HL-60 (cell line): ENCODE results near the gene MMP3.

Experiments used
- DNase-seq, 2 experiments: peaks; one replicate each; pipeline ENCODE4 v3.0.0-alpha.2; 2010 to 2020; ENCODE audit warnings: low read depth in 1 of 2, low spot score in 1 of 2
- H3K27ac ChIP-seq: fragments of 250-450 bp; sonication (Bioruptor Pico); replicated peaks from 2 replicates; pipeline ENCODE4 v1.5.1; 2020; ENCODE audit warnings: mild to moderate bottlenecking, moderate library complexity
- H3K27me3 ChIP-seq: fragments of 250-450 bp; sonication (Bioruptor Pico); 2 replicates; pipeline ENCODE4 v1.5.1; 2021; ENCODE audit warnings: mild to moderate bottlenecking, moderate library complexity; ENCODE audit not compliant: insufficient read depth, poor library complexity, severe bottlenecking
- H3K4me3 ChIP-seq: replicated peaks from 2 replicates; pipeline ENCODE4 v1.5.1; 2011; ENCODE audit warnings: mild to moderate bottlenecking, control low read depth, low read length; ENCODE audit not compliant: insufficient read depth
- CTCF ChIP-seq: IDR thresholded peaks from one replicate; pipeline ENCODE4 v1.5.1; 2011; ENCODE audit warnings: low read length, control low read depth, inconsistent platforms; ENCODE audit not compliant: insufficient read depth
- GABPA ChIP-seq: IDR thresholded peaks from 2 replicates; pipeline ENCODE4 v1.6.1; 2012; ENCODE audit warnings: low read depth
- POLR2AphosphoS5 ChIP-seq: IDR thresholded peaks from 2 replicates; pipeline ENCODE4 v1.6.1; 2012; ENCODE audit warnings: low read depth
- REST ChIP-seq: IDR thresholded peaks from 2 replicates; pipeline ENCODE4 v1.6.1; 2012; ENCODE audit warnings: low read depth; ENCODE audit not compliant: insufficient replicate concordance
- SPI1 ChIP-seq: IDR thresholded peaks from 2 replicates; pipeline ENCODE4 v1.6.1; 2012; ENCODE audit warnings: low read depth, mild to moderate bottlenecking, borderline replicate concordance

MMP3 gene

DNA sequence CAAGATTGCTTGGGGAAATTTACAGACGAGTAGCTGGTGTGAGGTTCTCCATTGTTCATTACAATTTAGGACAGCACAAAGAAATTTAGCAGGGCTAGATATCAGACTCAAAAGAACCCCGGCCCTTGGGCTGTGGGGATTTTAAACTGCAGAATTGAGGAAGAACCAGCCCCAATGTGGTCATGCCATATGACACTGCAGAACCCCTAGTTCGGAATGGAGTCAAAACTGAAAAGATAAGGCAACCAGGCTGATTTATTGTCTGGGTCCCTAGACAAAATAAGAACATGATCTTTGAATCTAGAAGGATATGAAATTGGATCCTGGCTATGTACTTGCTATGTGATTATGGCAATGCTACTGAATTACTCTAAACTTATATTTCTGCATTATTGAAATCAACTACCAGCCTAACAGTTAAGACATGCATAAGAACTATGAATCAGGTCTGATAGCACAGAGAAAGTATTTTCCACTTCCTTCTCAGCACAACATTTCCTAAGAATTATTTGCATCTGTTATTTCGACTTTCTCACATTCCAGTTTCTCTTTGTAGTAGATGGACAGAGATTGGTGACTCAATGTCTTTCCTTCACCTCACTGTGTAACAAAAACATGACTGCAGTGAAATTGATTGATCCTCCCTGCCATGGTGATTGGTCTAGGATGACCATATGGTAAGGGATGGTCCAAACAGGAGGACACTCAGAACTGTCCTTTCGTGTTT lies 13.2 kb downstream of the MMP3 start:
- Histone ChIP-seq H3K27ac (no peak overlapping the region), H3K27me3 (peaks cover 20% of the 10 kb centered on the region), H3K4me3 (no peak overlapping the region)
- DNase-seq, result no peak
- no peak for TF ChIP-seq REST
- TF ChIP-seq SPI1, result no peak
- no peak for TF ChIP-seq CTCF
- no peak for TF ChIP-seq POLR2AphosphoS5
- TF ChIP-seq GABPA, result no peak

GRCh38 chr11:102829316-102830000 lies 14.0 kb downstream of the MMP3 start:
- TF ChIP-seq CTCF, result no peak
- no peak for TF ChIP-seq REST
- no peak for TF ChIP-seq SPI1
- no peak for TF ChIP-seq POLR2AphosphoS5
- Histone ChIP-seq H3K27me3 (peaks cover 20% of the 10 kb centered on the region), H3K4me3 (no peak overlapping the region), H3K27ac (no peak overlapping the region)
- DNase-seq, result no peak

- DNase-seq, result peak in 1 of 2 experiments; percentile 5
- Histone ChIP-seq H3K27ac (no peak overlapping the region), H3K4me3 (no peak overlapping the region), H3K27me3 (no peaks in the 10 kb centered on the region)
- TF ChIP-seq POLR2AphosphoS5 (no peak), REST (no peak), SPI1 (no peak), CTCF (no peak), GABPA (no peak)
These were observed 18.9 kb downstream of the MMP3 start for GRCh38 chr11:102824556-102824955.
